ENCODE data around the gene KCNK10. TPM values are rescaled to one million over a fixed set of nuclear protein-coding genes. Genes with fewer than 3 reads are reported as not detected.

Gene KCNK10
- total RNA-seq (2022; extraction: Qiagen RNA extraction; ENCODE audit: low read depth) = not detected in 5 replicates

GRCh38 chr14:88323086-88323522, at the start of gene KCNK10:
KCNK10 (minus strand) TSS chr14:88323269; CDS start chr14:88322798, 471 bp downstream.

Other genes starting within 250 kb of the KCNK10 start
- 3.1 to 4.8 TPM (median 4.5 TPM) in 5 replicates for gene SPATA7, start 62.4 kb upstream of the KCNK10 start, total RNA-seq (2022; extraction: Qiagen RNA extraction; ENCODE audit: low read depth)
- gene PTPN21, start 231.7 kb upstream of the KCNK10 start, total RNA-seq (2022; extraction: Qiagen RNA extraction; ENCODE audit: low read depth) = 8.1 to 8.9 TPM (median 8.5 TPM) in 5 replicates
- gene ZC3H14, start 239.8 kb upstream of the KCNK10 start, total RNA-seq (2022; extraction: Qiagen RNA extraction; ENCODE audit: low read depth) = 58.7 to 66.0 TPM (median 65.4 TPM) in 5 replicates